Aorta (tissue), 5 donors: ENCODE measurements around the gene CLCNKA. TPM values are rescaled to one million over a fixed set of nuclear protein-coding genes. Genes with fewer than 3 reads are reported as not detected.
"Not testable (repeated sequence)": the region's sequence is repeated elsewhere in the genome, so short reads cannot be mapped to it uniquely, and the experiment has no call there.

Source experiments
- ATAC-seq: fragments of 200-7000 bp; cut with Tn5 transposase; one replicate; pipeline ENCODE4 v1.9.1; 2022; ENCODE audit warnings: moderate library complexity; ENCODE audit not compliant: low FRiP score
- DNase-seq, 2 donors: peaks; one replicate each; pipeline ENCODE4 v3.0.0-alpha.2; 2020
- H3K27ac ChIP-seq, 2 donors: one replicate each; pipeline ENCODE4 v1.5.1; 2013; ENCODE audit warnings: low read length in 2 of 2, mild to moderate bottlenecking in 2 of 2, moderate library complexity in 2 of 2, control low read depth in 1 of 2, inconsistent platforms in 1 of 2, low read depth in 1 of 2
- H3K27me3 ChIP-seq, 2 donors: one replicate each; pipeline ENCODE4 v1.6.1; 2013; ENCODE audit warnings: control low read depth in 1 of 2, low read length in 1 of 2, mild to moderate bottlenecking in 1 of 2, moderate library complexity in 1 of 2; ENCODE audit not compliant: insufficient read depth in 2 of 2, control insufficient read depth in 1 of 2
- H3K36me3 ChIP-seq, 2 donors: one replicate each; pipeline ENCODE4 v1.6.1; 2013; ENCODE audit warnings: control low read depth in 1 of 2, low read length in 1 of 2, mild to moderate bottlenecking in 1 of 2; ENCODE audit not compliant: insufficient read depth in 2 of 2, control insufficient read depth in 1 of 2
- H3K4me1 ChIP-seq, 2 donors: one replicate each; pipeline ENCODE4 v1.6.1; 2013; ENCODE audit warnings: low read length in 2 of 2, control low read depth in 1 of 2, mild to moderate bottlenecking in 1 of 2, moderate library complexity in 1 of 2; ENCODE audit not compliant: insufficient read depth in 2 of 2, control insufficient read depth in 1 of 2
- H3K4me3 ChIP-seq, 2 donors: one replicate each; pipeline ENCODE4 v1.5.1; 2013; ENCODE audit warnings: low read length in 2 of 2, control low read depth in 1 of 2, mild to moderate bottlenecking in 1 of 2
- H3K9me3 ChIP-seq: one replicate; pipeline ENCODE4 v1.6.1; 2013; ENCODE audit warnings: mild to moderate bottlenecking, low read length; ENCODE audit not compliant: control insufficient read depth
- WGBS, 2 donors: extraction: QIAGEN DNeasy Blood & Tissue Kit; methylation state at CpG; one replicate each; pipeline ENCODE4 v1.1.7; 2013; 5-methylcytosine and 5-hydroxymethylcytosine counted together
- intact Hi-C, 2 donors: fragments of 100-400 bp; cut with DNase I; formaldehyde crosslinking; loops; one replicate each; pipeline versions ENCODE4 v1.14.2 to v1.15.0; 2022
- polyA plus RNA-seq, 2 donors: library from polyadenylated mRNA; stranded (reverse); fragments of 200-250 nt; gene quantifications; one replicate each; pipeline ENCODE4 v1.2.3, GENCODE V29; 2013
- total RNA-seq, 2 donors: library from RNA; stranded (reverse); fragmentation: NEBNext Ultra II Directional; extraction: Animal tissue kit (Norgen Biotek cat#: 25700); gene quantifications; one replicate each; pipeline ENCODE4 v1.2.1, GENCODE V29; 2021
- donor health status: healthy with polysubstance abuse.
- donor health status: Bipolar disorder and iron deficiency.
- donor health status: DM: no; HTN: no; CAD: no.
- donor health status: DM: no; HTN: no; CAD: no.
- donor health status: DM: yes; HTN: yes; CAD: no.

The CLCNKA gene
- total and polyA plus RNA-seq, 4 donors: 1.0 to 4.5 (median 1.3) TPM; not detected in 1

- intact Hi-C loops: loop anchor here in 1 of 2 donors (2.0 to 5.0 kb wide), 2 partner anchors 25 to 50 kb away; no protein-coding TSS in a partner anchor
- not testable (repeated sequence) for ATAC-seq, H3K4me3 ChIP-seq, H3K4me1 ChIP-seq, H3K27me3 ChIP-seq, H3K27ac ChIP-seq, H3K9me3 ChIP-seq, H3K36me3 ChIP-seq, DNase-seq
- WGBS, 2 donors: 79 to 83% methylated on average over 7 of the region's 7 CpGs
Measured at GRCh38 chr1:16057314-16057915, 35.6 kb downstream of the CLCNKA start.

GRCh38 chr1:16058394-16059120, 36.7 kb downstream of the CLCNKA start:
- H3K4me3 ChIP-seq, H3K9me3 ChIP-seq, H3K36me3 ChIP-seq, DNase-seq, H3K4me1 ChIP-seq, H3K27me3 ChIP-seq, ATAC-seq, H3K27ac ChIP-seq: not testable (repeated sequence)
- intact Hi-C loops: loop anchor here (1.0 to 5.0 kb wide), 2 partner anchors 8 to 51 kb away; no protein-coding TSS in a partner anchor
- 72 to 85% methylated on average over 13 to 17 of the region's 20 CpGs for WGBS, 2 donors

- ATAC-seq: no peak
- Histone ChIP-seq H3K27me3 (no peaks in the 10 kb centered on the region), H3K9me3 (no peaks in the 10 kb centered on the region), H3K27ac (no peak overlapping the region), H3K4me1 (no peaks in the 10 kb centered on the region), H3K36me3 (no peaks in the 10 kb centered on the region), H3K4me3 (no peak overlapping the region)
- intact Hi-C loops: no loop called here
- 90 to 91% methylated on average over 3 of the region's 3 CpGs for WGBS, 2 donors
- DNase-seq: no peak
Measured at GRCh38 chr1:16061266-16061665, 39.4 kb downstream of the CLCNKA start.

- H3K9me3 ChIP-seq, intact Hi-C loops, H3K36me3 ChIP-seq, H3K4me3 ChIP-seq, H3K27me3 ChIP-seq, ATAC-seq, H3K27ac ChIP-seq, DNase-seq, H3K4me1 ChIP-seq: not testable (repeated sequence)
- WGBS, 2 donors: 81 to 82% methylated on average over 17 to 18 of the region's 18 CpGs
Measured at GRCh38 chr1:16061989-16062686, 40.3 kb downstream of the CLCNKA start.

DNA sequence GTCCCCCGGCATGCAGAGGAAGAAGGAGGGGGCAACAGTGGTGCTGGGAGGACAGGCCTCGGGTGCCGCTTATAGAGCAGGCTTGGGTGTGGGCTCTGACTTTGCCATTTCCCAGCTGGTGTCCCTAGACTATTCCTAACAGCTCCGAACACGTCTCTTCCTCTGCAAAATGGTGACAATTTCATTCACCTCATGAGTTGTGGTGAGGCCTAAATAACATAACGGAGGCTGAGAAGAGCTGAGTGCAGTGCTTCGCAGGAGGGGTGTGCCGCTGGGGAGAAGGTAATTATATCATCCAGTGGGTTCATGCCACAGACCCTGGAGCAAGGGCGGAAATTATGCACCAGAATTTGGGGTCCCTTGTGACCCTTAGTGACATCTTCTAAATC, 40.8 kb downstream of the CLCNKA start:
- H3K36me3 ChIP-seq, H3K4me1 ChIP-seq, H3K27ac ChIP-seq, H3K27me3 ChIP-seq, H3K9me3 ChIP-seq, intact Hi-C loops, DNase-seq, ATAC-seq, H3K4me3 ChIP-seq: not testable (repeated sequence)
- WGBS, 2 donors: 93 to 97% methylated on average over 9 of the region's 9 CpGs

DNA sequence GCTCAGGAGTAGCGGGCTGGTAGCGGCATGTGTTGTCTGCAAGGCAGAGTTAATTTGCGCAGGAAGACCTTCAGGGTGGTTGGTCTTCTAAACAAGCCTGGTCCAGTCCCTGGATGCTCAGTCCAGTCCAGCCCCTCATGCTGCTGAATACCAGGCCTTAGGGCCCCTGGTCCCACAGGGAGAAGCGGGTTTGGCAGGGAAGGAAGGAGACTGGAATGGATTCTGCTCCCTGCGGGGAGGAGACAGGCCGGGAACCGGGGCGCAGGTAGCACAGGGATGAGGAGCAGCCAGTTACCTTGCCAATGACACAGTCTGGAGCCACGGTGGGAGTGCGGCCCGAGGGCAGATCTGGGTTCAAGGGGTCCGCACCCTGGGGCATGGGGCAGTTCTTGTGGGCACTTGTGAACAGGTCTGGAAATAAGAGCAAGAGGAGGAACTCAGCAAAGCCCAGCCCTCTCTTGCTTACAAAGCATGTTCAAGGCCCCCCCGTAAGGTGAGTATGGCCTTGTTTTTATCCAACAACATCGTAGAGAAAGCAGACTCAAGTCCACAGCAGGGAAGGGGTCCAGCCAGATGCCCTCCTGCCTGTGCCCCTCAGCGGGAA, 41.5 kb downstream of the CLCNKA start:
- Histone ChIP-seq H3K27ac (no peak overlapping the region), H3K9me3 (no peaks in the 10 kb centered on the region), H3K27me3 (no peaks in the 10 kb centered on the region), H3K4me1 (no peaks in the 10 kb centered on the region), H3K36me3 (no peaks in the 10 kb centered on the region), H3K4me3 (no peak overlapping the region)
- 95 to 97% methylated on average over 15 of the region's 15 CpGs for WGBS, 2 donors
- DNase-seq (no peak), ATAC-seq (no peak)
- intact Hi-C loops: no loop called here

- no peaks in the 10 kb centered on the region for H3K4me1 ChIP-seq
- ATAC-seq (no peak), DNase-seq (no peak)
- H3K4me3 ChIP-seq: no peak overlapping the region
- H3K27me3 ChIP-seq: no peaks in the 10 kb centered on the region
- H3K36me3 ChIP-seq: no peaks in the 10 kb centered on the region
- 78% methylated on average over 9 of the region's 9 CpGs for WGBS, 2 donors
- intact Hi-C loops: no loop called here
- H3K9me3 ChIP-seq: no peaks in the 10 kb centered on the region
- no peak overlapping the region for H3K27ac ChIP-seq
Measured at GRCh38 chr1:16063921-16064320, 42.1 kb downstream of the CLCNKA start.

- no peaks in the 10 kb centered on the region for H3K36me3 ChIP-seq
- H3K4me3 ChIP-seq: no peak overlapping the region
- DNase-seq (no peak), ATAC-seq (no peak)
- H3K9me3 ChIP-seq: no peaks in the 10 kb centered on the region
- intact Hi-C loops: no loop called here
- 24 to 32% methylated on average over 13 of the region's 13 CpGs for WGBS, 2 donors
- H3K27me3 ChIP-seq: no peaks in the 10 kb centered on the region
- H3K4me1 ChIP-seq: no peaks in the 10 kb centered on the region
- H3K27ac ChIP-seq: no peak overlapping the region
Measured at GRCh38 chr1:16064536-16065268, 42.9 kb downstream of the CLCNKA start.
